H1 (cell line): ENCODE results near the gene SLC39A6. TPM values are rescaled to one million over a fixed set of nuclear protein-coding genes. Genes with fewer than 3 reads are reported as not detected.

ENCODE experiments used
- CREB1 ChIP-seq: IDR thresholded peaks from 2 replicates; pipeline ENCODE4 v1.6.1; 2012; ENCODE audit warnings: inconsistent platforms
- NRF1 ChIP-seq: IDR thresholded peaks from 2 replicates; pipeline ENCODE4 v1.6.1; 2011; ENCODE audit warnings: mild to moderate bottlenecking, low read depth, low read length, improper control_type of control experiment
- SUZ12 ChIP-seq: fragments of 200-600 bp; sonication (generic); IDR thresholded peaks from 2 replicates; pipeline ENCODE4 v1.6.1; 2012; ENCODE audit warnings: mild to moderate bottlenecking, inconsistent platforms, low read length, moderate library complexity, mixed read lengths
- TEAD4 ChIP-seq: IDR thresholded peaks from 2 replicates; pipeline ENCODE4 v1.6.1; 2012; ENCODE audit warnings: low read depth, low read length, inconsistent platforms, mixed read lengths
- polyA plus RNA-seq, 7 experiments: library from polyadenylated mRNA; depleted of rRNA in 3 of 7; stranded (reverse) in 5 of 7; unstranded in 2 of 7; fragments of >200 nt in 5 of 7; fragments of 200-250 nt in 2 of 7; gene quantifications; 1 replicate in 5 of 7; 2 replicates in 1 of 7; 4 replicates in 1 of 7; pipeline versions ENCODE4 v1.2.1 to v1.2.3, GENCODE V29; 2011 to 2013; ENCODE audit warnings: missing spikeins in 2 of 7, mixed read lengths in 2 of 7
- total RNA-seq: library from RNA; stranded (reverse); fragmentation: NEBNext Ultra II Directional; extraction: Animal tissue kit (Norgen Biotek cat#: 25700); gene quantifications from 2 replicates; pipeline ENCODE4 v1.2.1, GENCODE V29; 2021

SLC39A6 gene
- total and polyA plus RNA-seq, 2 of the 8 experiments (the other 6 are each of a cell fraction or from before 2014, with no cell fraction given) = 36.8 to 55.4 TPM

GRCh38 chr18:36135264-36135663, 6.1 kb upstream of the SLC39A6 start (continued):
- TF ChIP-seq TEAD4 (no peak), SUZ12 (no peak), NRF1 (no peak), CREB1 (no peak)
